Cardiac muscle cell (in vitro differentiated cells and primary cell): Measurements from ENCODE around the gene CCT5. TPM values are rescaled to one million over a fixed set of nuclear protein-coding genes. Genes with fewer than 3 reads are reported as not detected.
A peak's percentile ranks its signal among the peaks of the same experiment; 100 is the strongest.

ENCODE experiments used
- DNase-seq, 2 donors: peaks; one replicate each; pipeline versions ENCODE4 v3.0.0 to v3.0.0-alpha.2; 2010 to 2017; ENCODE audit warnings: low read depth in 1 of 2, low spot score in 1 of 2
- H3K27ac ChIP-seq: fragments of 200-600 bp; sonication (generic); 2 replicates; pipeline ENCODE4 v1.5.1; 2016
- H3K27me3 ChIP-seq: fragments of 200-600 bp; sonication (generic); 2 replicates; pipeline ENCODE4 v1.6.0; 2016; ENCODE audit warnings: control low read depth
- H3K36me3 ChIP-seq: fragments of 200-600 bp; sonication (generic); 2 replicates; pipeline ENCODE4 v1.5.1; 2016; ENCODE audit warnings: control low read depth
- H3K4me1 ChIP-seq: fragments of 200-600 bp; sonication (generic); 2 replicates; pipeline ENCODE4 v1.8.1; 2017; ENCODE audit warnings: low read depth, mild to moderate bottlenecking, mixed run types
- H3K4me3 ChIP-seq: fragments of 200-600 bp; sonication (generic); 2 replicates; pipeline ENCODE4 v1.5.1; 2016; ENCODE audit warnings: mild to moderate bottlenecking
- H3K9me3 ChIP-seq: fragments of 200-600 bp; sonication (generic); 2 replicates; pipeline ENCODE4 v1.5.1; 2017; ENCODE audit warnings: low read depth, mild to moderate bottlenecking, control low read depth
- CTCF ChIP-seq: IDR thresholded peaks from 2 replicates; pipeline ENCODE4 v1.5.1; 2012; ENCODE audit warnings: low read depth, mild to moderate bottlenecking, low read length
- polyA plus RNA-seq: library from polyadenylated mRNA; unstranded; fragments of >200 nt; fragmentation: Nextera tagmentation; extraction: Ambion mirVana; gene quantifications from 2 replicates; pipeline ENCODE4 v1.2.1, GENCODE V29; 2016
- total RNA-seq: library from RNA; depleted of rRNA; stranded (reverse); fragments of >200 nt; gene quantifications from 2 replicates; pipeline ENCODE4 v1.2.3, GENCODE V29; 2016

Gene CCT5
- total and polyA plus RNA-seq, 2 experiments from 2014 or later: 176 to 265 TPM

GRCh38 chr5:10222326-10222725 lies 27.8 kb upstream of the CCT5 start:
- Histone ChIP-seq H3K27me3 (no peaks in the 10 kb centered on the region), H3K9me3 (no peaks in the 10 kb centered on the region), H3K36me3 (peaks cover 4% of the 10 kb centered on the region), H3K4me3 (no peak overlapping the region), H3K27ac (no peak overlapping the region), H3K4me1 (no peaks in the 10 kb centered on the region)
- no peak for DNase-seq
- TF ChIP-seq CTCF: no peak

- no peak overlapping the region for H3K27ac ChIP-seq
- no peak for TF ChIP-seq CTCF
- H3K4me3 ChIP-seq: no peak overlapping the region
- no peaks in the 10 kb centered on the region for H3K9me3 ChIP-seq
- DNase-seq: no peak
- peaks cover 4% of the 10 kb centered on the region for H3K36me3 ChIP-seq
- no peaks in the 10 kb centered on the region for H3K27me3 ChIP-seq
- H3K4me1 ChIP-seq: no peaks in the 10 kb centered on the region
Observed at GRCh38 chr5:10227379-10227778, 22.7 kb upstream of the CCT5 start.

- peaks cover 4% of the 10 kb centered on the region for H3K36me3 ChIP-seq
Observed at GRCh38 chr5:10228288-10228687, 21.8 kb upstream of the CCT5 start.

GRCh38 chr5:10229306-10230048 lies 20.6 kb upstream of the CCT5 start:
- Histone ChIP-seq H3K4me1 (no peaks in the 10 kb centered on the region), H3K9me3 (no peaks in the 10 kb centered on the region), H3K4me3 (no peak overlapping the region), H3K36me3 (peaks cover 4% of the 10 kb centered on the region), H3K27me3 (no peaks in the 10 kb centered on the region), H3K27ac (no peak overlapping the region)
- peak; percentile 18 for TF ChIP-seq CTCF
- peak in 1 of 2 donors; percentile 13 for DNase-seq

More at GRCh38 chr5:10228288-10228687, 21.8 kb upstream of the CCT5 start:
- no peak for DNase-seq
- Histone ChIP-seq H3K9me3 (no peaks in the 10 kb centered on the region), H3K27ac (no peak overlapping the region), H3K4me1 (no peaks in the 10 kb centered on the region), H3K4me3 (no peak overlapping the region), H3K27me3 (no peaks in the 10 kb centered on the region)
- no peak for TF ChIP-seq CTCF

GRCh38 chr5:10232386-10232785 lies 17.7 kb upstream of the CCT5 start:
- H3K9me3 ChIP-seq: no peaks in the 10 kb centered on the region
- no peaks in the 10 kb centered on the region for H3K27me3 ChIP-seq
- no peak for TF ChIP-seq CTCF
- no peak overlapping the region for H3K27ac ChIP-seq
- peak in 1 of 2 donors; percentile 43 for DNase-seq
- H3K4me1 ChIP-seq: no peaks in the 10 kb centered on the region
- no peak overlapping the region for H3K4me3 ChIP-seq
- H3K36me3 ChIP-seq: peaks cover 3% of the 10 kb centered on the region
